Testis (tissue), 2 donors: ENCODE results near the gene ISOC2.

Experiments used
- POLR2A ChIP-seq: fragments of 450-650 bp; IDR thresholded peaks from one replicate; pipeline ENCODE4 v1.6.1; 2017; ENCODE audit warnings: antibody characterized with exemption, mild to moderate bottlenecking, moderate library complexity
- TF ChIP-seq, protein P1 (sequence below), 3 experiments: fragments of 450-650 bp in 2 of 3; fragments of 200-600 bp in 1 of 3; sonication (generic) in 1 of 3; IDR thresholded peaks; one replicate each; pipeline ENCODE4 v1.5.1; 2016 to 2019; ENCODE audit warnings: antibody characterized with exemption in 3 of 3, mild to moderate bottlenecking in 2 of 3, moderate library complexity in 1 of 3

DNA sequence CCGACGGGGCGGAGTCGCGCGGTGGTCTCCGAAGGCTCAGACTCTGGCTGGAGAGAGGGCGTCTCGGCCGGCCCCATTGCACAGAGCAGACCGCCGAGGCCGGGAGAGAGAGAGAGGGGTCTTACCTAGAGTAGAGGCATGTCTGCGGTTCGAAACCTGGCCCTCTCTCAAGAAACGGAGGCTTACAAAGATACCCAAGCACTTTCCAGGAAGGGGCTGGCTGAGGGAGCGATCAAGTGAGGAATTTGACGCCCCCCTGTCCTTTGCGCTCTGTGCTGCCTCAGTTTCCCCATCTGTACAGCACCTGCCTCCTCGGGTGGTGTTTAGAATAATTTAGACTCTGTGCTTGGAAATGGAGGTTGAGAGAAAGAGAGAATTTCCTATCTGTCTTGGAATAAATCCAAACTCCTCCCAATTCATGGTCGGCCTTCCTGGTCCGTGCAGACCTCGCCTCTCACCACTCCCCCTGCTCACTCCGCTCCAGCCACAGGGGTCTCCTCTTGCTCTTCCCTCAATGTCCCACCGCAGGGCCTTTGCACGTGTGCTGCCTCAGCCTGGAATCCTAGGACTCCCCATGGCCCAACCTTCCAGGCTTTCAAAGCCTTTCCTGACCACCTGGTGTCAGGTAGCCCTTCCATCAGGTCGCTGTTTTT lies 658 bp upstream of the ISOC2 start:
- TF ChIP-seq, protein P1, sequence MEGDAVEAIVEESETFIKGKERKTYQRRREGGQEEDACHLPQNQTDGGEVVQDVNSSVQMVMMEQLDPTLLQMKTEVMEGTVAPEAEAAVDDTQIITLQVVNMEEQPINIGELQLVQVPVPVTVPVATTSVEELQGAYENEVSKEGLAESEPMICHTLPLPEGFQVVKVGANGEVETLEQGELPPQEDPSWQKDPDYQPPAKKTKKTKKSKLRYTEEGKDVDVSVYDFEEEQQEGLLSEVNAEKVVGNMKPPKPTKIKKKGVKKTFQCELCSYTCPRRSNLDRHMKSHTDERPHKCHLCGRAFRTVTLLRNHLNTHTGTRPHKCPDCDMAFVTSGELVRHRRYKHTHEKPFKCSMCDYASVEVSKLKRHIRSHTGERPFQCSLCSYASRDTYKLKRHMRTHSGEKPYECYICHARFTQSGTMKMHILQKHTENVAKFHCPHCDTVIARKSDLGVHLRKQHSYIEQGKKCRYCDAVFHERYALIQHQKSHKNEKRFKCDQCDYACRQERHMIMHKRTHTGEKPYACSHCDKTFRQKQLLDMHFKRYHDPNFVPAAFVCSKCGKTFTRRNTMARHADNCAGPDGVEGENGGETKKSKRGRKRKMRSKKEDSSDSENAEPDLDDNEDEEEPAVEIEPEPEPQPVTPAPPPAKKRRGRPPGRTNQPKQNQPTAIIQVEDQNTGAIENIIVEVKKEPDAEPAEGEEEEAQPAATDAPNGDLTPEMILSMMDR (IDR thresholded peaks at IDR 0.05): no peak
- TF ChIP-seq POLR2A: no peak
